Measurements from ENCODE around the gene UGGT2. TPM values are rescaled to one million over a fixed set of nuclear protein-coding genes. Genes with fewer than 3 reads are reported as not detected.

Gene UGGT2
- total and polyA plus RNA-seq, 7 donors = 1.2 to 40.2 (median 32.7) TPM

GRCh38 chr13:95842898-95843297, 210.3 kb downstream of the UGGT2 start:
- Histone ChIP-seq H3K4me1 (no peaks in the 10 kb centered on the region), H3K9me3 (peaks cover 0 to 6% (median under 1%) of the 10 kb centered on the region in 4 donors), H3K36me3 (no peaks in the 10 kb centered on the region), H3K27ac (no peak overlapping the region), H3K4me3 (no peak overlapping the region), H3K27me3 (no peaks in the 10 kb centered on the region)
- no peak for DNase-seq
- TF ChIP-seq POLR2A (IDR thresholded peaks at IDR 0.05) (no peak), POLR2AphosphoS5 (IDR thresholded peaks at IDR 0.05) (no peak), EP300 (IDR thresholded peaks at IDR 0.05) (no peak)
- TF ChIP-seq, protein P1, sequence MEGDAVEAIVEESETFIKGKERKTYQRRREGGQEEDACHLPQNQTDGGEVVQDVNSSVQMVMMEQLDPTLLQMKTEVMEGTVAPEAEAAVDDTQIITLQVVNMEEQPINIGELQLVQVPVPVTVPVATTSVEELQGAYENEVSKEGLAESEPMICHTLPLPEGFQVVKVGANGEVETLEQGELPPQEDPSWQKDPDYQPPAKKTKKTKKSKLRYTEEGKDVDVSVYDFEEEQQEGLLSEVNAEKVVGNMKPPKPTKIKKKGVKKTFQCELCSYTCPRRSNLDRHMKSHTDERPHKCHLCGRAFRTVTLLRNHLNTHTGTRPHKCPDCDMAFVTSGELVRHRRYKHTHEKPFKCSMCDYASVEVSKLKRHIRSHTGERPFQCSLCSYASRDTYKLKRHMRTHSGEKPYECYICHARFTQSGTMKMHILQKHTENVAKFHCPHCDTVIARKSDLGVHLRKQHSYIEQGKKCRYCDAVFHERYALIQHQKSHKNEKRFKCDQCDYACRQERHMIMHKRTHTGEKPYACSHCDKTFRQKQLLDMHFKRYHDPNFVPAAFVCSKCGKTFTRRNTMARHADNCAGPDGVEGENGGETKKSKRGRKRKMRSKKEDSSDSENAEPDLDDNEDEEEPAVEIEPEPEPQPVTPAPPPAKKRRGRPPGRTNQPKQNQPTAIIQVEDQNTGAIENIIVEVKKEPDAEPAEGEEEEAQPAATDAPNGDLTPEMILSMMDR (IDR thresholded peaks at IDR 0.05) = no peak
- 80 to 88% methylated on average over 2 of the region's 2 CpGs for WGBS, 2 donors
- intact Hi-C loops (cut with DNase I) = no loop called here

DNA sequence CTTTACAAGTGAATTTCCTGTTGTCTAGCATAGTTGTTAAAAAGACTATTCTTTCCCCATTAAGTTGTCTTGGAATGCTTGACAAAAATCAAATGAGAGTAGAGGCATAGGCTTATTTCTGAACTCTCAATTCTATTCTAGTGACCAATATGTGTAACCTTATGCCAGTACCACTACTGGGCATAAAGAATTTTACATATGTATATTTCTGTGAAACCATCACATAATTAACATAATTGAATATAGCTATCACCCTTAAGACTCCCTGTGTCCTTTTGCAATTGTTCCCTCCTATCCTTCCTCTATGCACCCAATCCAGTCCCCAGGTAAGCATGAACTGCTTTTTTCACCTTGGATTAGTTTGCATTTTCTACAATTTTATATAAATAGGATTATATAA, 211.3 kb downstream of the UGGT2 start:
- intact Hi-C loops (cut with DNase I) = no loop called here
- Histone ChIP-seq H3K4me1 (no peaks in the 10 kb centered on the region), H3K36me3 (no peaks in the 10 kb centered on the region), H3K27ac (no peak overlapping the region), H3K9me3 (peaks cover 0 to 6% (median 2%) of the 10 kb centered on the region in 4 donors), H3K27me3 (no peaks in the 10 kb centered on the region), H3K4me3 (no peak overlapping the region)
- no peak for DNase-seq
- TF ChIP-seq, protein P1 (IDR thresholded peaks at IDR 0.05) = no peak
- TF ChIP-seq POLR2AphosphoS5 (IDR thresholded peaks at IDR 0.05) (no peak), POLR2A (IDR thresholded peaks at IDR 0.05) (no peak), EP300 (IDR thresholded peaks at IDR 0.05) (no peak)

GRCh38 chr13:95834134-95834765, 219.0 kb downstream of the UGGT2 start:
- WGBS, 2 donors = 21 to 23% methylated on average over 3 of the region's 3 CpGs
- Histone ChIP-seq H3K4me1 (peaks cover 0 to 6% (median 2%) of the 10 kb centered on the region in 4 donors), H3K9me3 (peaks cover 0 to 6% (median 2%) of the 10 kb centered on the region in 4 donors), H3K4me3 (no peak overlapping the region), H3K27me3 (no peaks in the 10 kb centered on the region), H3K27ac (no peak overlapping the region), H3K36me3 (no peaks in the 10 kb centered on the region)
- no peak for TF ChIP-seq POLR2A (IDR thresholded peaks at IDR 0.05)
- TF ChIP-seq, protein P1 (IDR thresholded peaks at IDR 0.05) = peak; percentile 72 to 88 (median 83)
- intact Hi-C loops (cut with DNase I) = loop anchor here (1.0 kb wide), 1 partner anchor 210 kb away; no protein-coding TSS in a partner anchor
- DNase-seq = peak; percentile 74

GRCh38 chr13:95833719-95834118, 219.5 kb downstream of the UGGT2 start:
- DNase-seq = no peak
- Histone ChIP-seq H3K4me1 (peaks cover 0 to 6% (median 2%) of the 10 kb centered on the region in 4 donors), H3K27me3 (no peaks in the 10 kb centered on the region), H3K4me3 (no peak overlapping the region), H3K27ac (no peak overlapping the region), H3K9me3 (peaks cover 0 to 6% (median 2%) of the 10 kb centered on the region in 4 donors), H3K36me3 (no peaks in the 10 kb centered on the region)
- TF ChIP-seq POLR2A (IDR thresholded peaks at IDR 0.05) (no peak), POLR2AphosphoS5 (IDR thresholded peaks at IDR 0.05) (no peak), EP300 (IDR thresholded peaks at IDR 0.05) (no peak)
- TF ChIP-seq, protein P1 (IDR thresholded peaks at IDR 0.05) = no peak
- 3 to 27% methylated on average over 1 of the region's 1 CpG for WGBS, 2 donors
- intact Hi-C loops (cut with DNase I) = loop anchor here (1.0 kb wide), 1 partner anchor 209 kb away; no protein-coding TSS in a partner anchor

DNA sequence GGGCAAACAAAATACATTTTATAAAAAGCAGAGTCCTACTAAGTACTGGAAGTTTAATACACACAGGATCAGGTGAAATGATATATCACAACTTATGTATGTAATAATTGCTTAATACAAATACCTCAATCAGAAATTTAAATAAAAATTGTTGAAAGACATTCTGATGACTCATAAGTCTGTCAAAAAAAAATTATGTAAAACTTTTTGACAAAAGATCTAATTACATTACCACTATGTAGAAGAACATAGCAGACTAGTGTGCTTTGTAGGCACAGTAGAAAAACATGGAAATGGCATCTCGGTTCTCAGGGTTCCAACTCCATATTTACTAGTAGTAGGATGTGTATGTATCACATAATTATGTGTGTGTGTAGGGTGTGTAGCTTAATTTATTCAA, 220.1 kb downstream of the UGGT2 start:
- Histone ChIP-seq H3K27ac (no peak overlapping the region), H3K27me3 (no peaks in the 10 kb centered on the region), H3K9me3 (peaks cover 0 to 4% (median under 1%) of the 10 kb centered on the region in 4 donors), H3K36me3 (no peaks in the 10 kb centered on the region), H3K4me1 (peaks cover 0 to 6% (median 2%) of the 10 kb centered on the region in 4 donors), H3K4me3 (no peak overlapping the region)
- no peak for TF ChIP-seq POLR2A (IDR thresholded peaks at IDR 0.05)
- TF ChIP-seq POLR2AphosphoS5 (IDR thresholded peaks at IDR 0.05) = no peak
- TF ChIP-seq EP300 (IDR thresholded peaks at IDR 0.05) = no peak
- TF ChIP-seq, protein P1 (IDR thresholded peaks at IDR 0.05) = no peak
- intact Hi-C loops (cut with DNase I) = no loop called here
- DNase-seq = no peak
- WGBS, 2 donors = 85 to 86% methylated on average over 1 of the region's 1 CpG
